ENCODE measurements around the gene ATG7.

DNA sequence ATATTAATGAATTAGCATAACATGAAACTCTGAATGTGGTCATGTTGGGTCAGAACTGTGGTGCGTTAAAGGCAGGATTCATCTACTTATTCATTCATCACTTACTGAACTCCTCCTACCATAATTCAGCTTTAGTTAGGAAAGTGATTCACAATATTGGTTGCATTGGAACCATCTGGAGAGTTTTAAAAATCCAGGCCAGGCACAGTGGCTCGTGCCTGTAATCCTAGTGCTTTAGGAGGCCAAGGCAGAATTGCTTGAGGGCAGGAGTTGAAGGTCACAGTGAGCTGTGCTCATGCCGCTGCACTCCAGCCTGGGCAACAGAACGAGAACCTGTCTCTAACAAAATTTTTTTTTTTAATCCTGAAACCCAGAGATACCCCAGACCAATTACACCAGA is 44.2 kb upstream of the ATG7 start:
- TF ChIP-seq GLIS3 (CRISPR knock-in tag; IDR thresholded peaks at IDR 0.05) (no peak), RARB (CRISPR knock-in tag; IDR thresholded peaks at IDR 0.05) (no peak), ARNTL (CRISPR knock-in tag; IDR thresholded peaks at IDR 0.05; ENCODE audit: borderline replicate concordance, low read depth) (no peak), TCF4 (CRISPR knock-in tag; IDR thresholded peaks at IDR 0.05; ENCODE audit: borderline replicate concordance) (no peak), ISL1 (CRISPR knock-in tag; IDR thresholded peaks at IDR 0.05) (no peak)
- TF ChIP-seq, protein P1, sequence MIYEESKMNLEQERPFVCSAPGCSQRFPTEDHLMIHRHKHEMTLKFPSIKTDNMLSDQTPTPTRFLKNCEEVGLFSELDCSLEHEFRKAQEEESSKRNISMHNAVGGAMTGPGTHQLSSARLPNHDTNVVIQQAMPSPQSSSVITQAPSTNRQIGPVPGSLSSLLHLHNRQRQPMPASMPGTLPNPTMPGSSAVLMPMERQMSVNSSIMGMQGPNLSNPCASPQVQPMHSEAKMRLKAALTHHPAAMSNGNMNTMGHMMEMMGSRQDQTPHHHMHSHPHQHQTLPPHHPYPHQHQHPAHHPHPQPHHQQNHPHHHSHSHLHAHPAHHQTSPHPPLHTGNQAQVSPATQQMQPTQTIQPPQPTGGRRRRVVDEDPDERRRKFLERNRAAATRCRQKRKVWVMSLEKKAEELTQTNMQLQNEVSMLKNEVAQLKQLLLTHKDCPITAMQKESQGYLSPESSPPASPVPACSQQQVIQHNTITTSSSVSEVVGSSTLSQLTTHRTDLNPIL (CRISPR knock-in tag; IDR thresholded peaks at IDR 0.05; ENCODE audit: low read depth) = no peak
- TF ChIP-seq, protein P2, sequence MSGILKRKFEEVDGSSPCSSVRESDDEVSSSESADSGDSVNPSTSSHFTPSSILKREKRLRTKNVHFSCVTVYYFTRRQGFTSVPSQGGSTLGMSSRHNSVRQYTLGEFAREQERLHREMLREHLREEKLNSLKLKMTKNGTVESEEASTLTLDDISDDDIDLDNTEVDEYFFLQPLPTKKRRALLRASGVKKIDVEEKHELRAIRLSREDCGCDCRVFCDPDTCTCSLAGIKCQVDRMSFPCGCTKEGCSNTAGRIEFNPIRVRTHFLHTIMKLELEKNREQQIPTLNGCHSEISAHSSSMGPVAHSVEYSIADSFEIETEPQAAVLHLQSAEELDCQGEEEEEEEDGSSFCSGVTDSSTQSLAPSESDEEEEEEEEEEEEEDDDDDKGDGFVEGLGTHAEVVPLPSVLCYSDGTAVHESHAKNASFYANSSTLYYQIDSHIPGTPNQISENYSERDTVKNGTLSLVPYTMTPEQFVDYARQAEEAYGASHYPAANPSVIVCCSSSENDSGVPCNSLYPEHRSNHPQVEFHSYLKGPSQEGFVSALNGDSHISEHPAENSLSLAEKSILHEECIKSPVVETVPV (CRISPR knock-in tag; IDR thresholded peaks at IDR 0.05) = no peak
